A673 (cell line): Measurements from ENCODE around the gene MON1B. TPM values are rescaled to one million over a fixed set of nuclear protein-coding genes. Genes with fewer than 3 reads are reported as not detected.
"Not testable (repeated sequence)": the region's sequence is repeated elsewhere in the genome, so short reads cannot be mapped to it uniquely, and the experiment has no call there.

ENCODE experiments used
- BruUV-seq: library from RNA; stranded (reverse); fragments of 400-500 nt; replicated peaks from 2 replicates; lab custom pipeline; 2021; lab: Mats Ljungman, UMichigan
- CTCF ChIA-PET: fragments of 300-600 bp; sonication (Branson Sonifier 250); formaldehyde crosslinking; loops from one replicate; lab custom pipeline; 2022; ENCODE audit warnings: antibody characterized with exemption; lab: Charles Lee
- POLR2A ChIA-PET: fragments of 300-600 bp; sonication (Branson Sonifier 250); formaldehyde crosslinking; loops from one replicate; lab custom pipeline; 2022; ENCODE audit warnings: antibody characterized with exemption; ENCODE audit not compliant: low non-redundant PET; lab: Charles Lee
- DNase-seq: peaks from one replicate; pipeline ENCODE4 v3.0.0-alpha.2; 2015; ENCODE audit warnings: low spot score
- H3K27ac ChIP-seq: fragments of 200-600 bp; sonication (generic); 2 replicates; pipeline ENCODE4 v1.5.1; 2016; ENCODE audit warnings: mixed run types, low read depth, mild to moderate bottlenecking, mixed read lengths, antibody characterized with exemption, low read length; ENCODE audit not compliant: poor library complexity, severe bottlenecking
- H3K27me3 ChIP-seq: fragments of 200-600 bp; sonication (generic); replicated peaks from 2 replicates; pipeline ENCODE4 v1.6.1; 2017; ENCODE audit warnings: mixed run types, low read depth, mild to moderate bottlenecking, mixed read lengths, antibody characterized with exemption, low read length; ENCODE audit not compliant: insufficient read depth, poor library complexity
- H3K36me3 ChIP-seq: fragments of 200-600 bp; sonication (generic); 2 replicates; pipeline ENCODE4 v1.6.1; 2016; ENCODE audit warnings: mixed run types, mild to moderate bottlenecking, mixed read lengths, antibody characterized with exemption, low read length; ENCODE audit not compliant: insufficient read depth, poor library complexity, severe bottlenecking
- H3K4me1 ChIP-seq: fragments of 200-600 bp; sonication (generic); 2 replicates; pipeline ENCODE4 v1.6.1; 2017; ENCODE audit warnings: mixed run types, mild to moderate bottlenecking, mixed read lengths, antibody characterized with exemption, low read length; ENCODE audit not compliant: insufficient read depth, poor library complexity, severe bottlenecking
- H3K4me3 ChIP-seq: fragments of 200-600 bp; sonication (generic); 2 replicates; pipeline ENCODE4 v1.5.1; 2016; ENCODE audit warnings: low read depth, mixed run types, mild to moderate bottlenecking, mixed read lengths, low read length; ENCODE audit not compliant: poor library complexity, severe bottlenecking
- H3K9me3 ChIP-seq: fragments of 200-600 bp; sonication (generic); 2 replicates; pipeline ENCODE4 v1.6.1; 2016; ENCODE audit warnings: mixed run types, low read depth, mild to moderate bottlenecking, mixed read lengths, antibody characterized with exemption, low read length; ENCODE audit not compliant: poor library complexity, severe bottlenecking
- EZH2 ChIP-seq: fragments of 200-600 bp; sonication (generic); IDR thresholded peaks from 2 replicates; pipeline ENCODE4 v1.6.1; 2017; ENCODE audit warnings: borderline replicate concordance, low read depth, mild to moderate bottlenecking, mixed read lengths, antibody characterized with exemption, low read length; ENCODE audit not compliant: poor library complexity, severe bottlenecking
- intact Hi-C: fragments of 100-400 bp; cut with micrococcal nuclease; formaldehyde crosslinking; loops from one replicate; pipeline ENCODE4 v1.10.0; 2022; ENCODE audit not compliant: unreplicated experiment
- total RNA-seq: library from RNA; stranded (reverse); gene quantifications from 2 replicates; pipeline ENCODE4 v1.2.3, GENCODE V29; 2021
- TF ChIP-seq, protein P1 (sequence below): fragments of 300-800, 200-600 bp; sonication (generic); conservative IDR thresholded peaks from 2 replicates; pipeline ENCODE4 v1.5.1; 2017; ENCODE audit warnings: low read depth, mild to moderate bottlenecking, antibody characterized with exemption, low read length, moderate library complexity, mixed read lengths

The MON1B gene
- total RNA-seq, 1 experiment from 2014 or later, result 44.1 TPM

DNA sequence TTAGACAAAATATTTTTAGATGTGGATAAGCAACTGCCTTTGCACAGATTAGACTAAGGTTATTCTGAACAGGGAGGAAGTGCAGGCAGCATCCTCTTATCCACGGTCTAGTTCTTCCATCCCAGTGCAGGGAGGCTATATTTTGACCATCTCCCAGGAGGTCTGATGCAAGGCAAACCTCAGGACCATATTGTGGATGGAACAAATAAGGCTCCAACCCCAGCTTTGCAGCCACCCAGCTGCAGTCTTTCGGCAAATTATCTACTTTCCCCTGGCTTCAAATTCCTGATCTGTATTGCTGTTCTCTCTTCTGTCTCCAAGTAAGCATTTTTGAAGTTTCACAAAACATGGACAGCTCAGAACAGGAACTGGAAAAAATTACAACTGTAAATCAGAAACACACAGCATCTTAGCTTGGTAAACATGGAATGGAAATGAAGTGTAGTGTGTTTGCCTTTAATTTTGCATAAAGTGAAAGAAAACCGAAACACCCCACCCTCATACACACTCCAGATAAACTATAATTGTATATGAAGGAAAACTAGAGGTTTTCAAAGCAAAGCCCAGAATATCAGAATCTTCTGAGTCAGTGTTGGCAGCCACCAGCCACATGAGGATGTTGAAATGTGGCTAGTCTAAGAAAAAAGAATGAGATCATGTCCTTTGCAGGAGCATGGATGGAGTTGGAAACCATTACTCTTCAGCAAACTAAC is 33.5 kb upstream of the MON1B start:
- Histone ChIP-seq H3K27me3 (peaks cover 52% of the 10 kb centered on the region), H3K4me3 (no peak overlapping the region), H3K36me3 (no peaks in the 10 kb centered on the region), H3K27ac (no peak overlapping the region), H3K4me1 (no peaks in the 10 kb centered on the region), H3K9me3 (no peaks in the 10 kb centered on the region)
- POLR2A ChIA-PET, result no interaction called here
- intact Hi-C loops, result no loop called here
- no TSS peak for BruUV-seq
- TF ChIP-seq, protein P1, sequence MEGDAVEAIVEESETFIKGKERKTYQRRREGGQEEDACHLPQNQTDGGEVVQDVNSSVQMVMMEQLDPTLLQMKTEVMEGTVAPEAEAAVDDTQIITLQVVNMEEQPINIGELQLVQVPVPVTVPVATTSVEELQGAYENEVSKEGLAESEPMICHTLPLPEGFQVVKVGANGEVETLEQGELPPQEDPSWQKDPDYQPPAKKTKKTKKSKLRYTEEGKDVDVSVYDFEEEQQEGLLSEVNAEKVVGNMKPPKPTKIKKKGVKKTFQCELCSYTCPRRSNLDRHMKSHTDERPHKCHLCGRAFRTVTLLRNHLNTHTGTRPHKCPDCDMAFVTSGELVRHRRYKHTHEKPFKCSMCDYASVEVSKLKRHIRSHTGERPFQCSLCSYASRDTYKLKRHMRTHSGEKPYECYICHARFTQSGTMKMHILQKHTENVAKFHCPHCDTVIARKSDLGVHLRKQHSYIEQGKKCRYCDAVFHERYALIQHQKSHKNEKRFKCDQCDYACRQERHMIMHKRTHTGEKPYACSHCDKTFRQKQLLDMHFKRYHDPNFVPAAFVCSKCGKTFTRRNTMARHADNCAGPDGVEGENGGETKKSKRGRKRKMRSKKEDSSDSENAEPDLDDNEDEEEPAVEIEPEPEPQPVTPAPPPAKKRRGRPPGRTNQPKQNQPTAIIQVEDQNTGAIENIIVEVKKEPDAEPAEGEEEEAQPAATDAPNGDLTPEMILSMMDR, result no peak
- TF ChIP-seq EZH2, result no peak
- no peak for DNase-seq
- CTCF ChIA-PET, result no interaction called here

DNA sequence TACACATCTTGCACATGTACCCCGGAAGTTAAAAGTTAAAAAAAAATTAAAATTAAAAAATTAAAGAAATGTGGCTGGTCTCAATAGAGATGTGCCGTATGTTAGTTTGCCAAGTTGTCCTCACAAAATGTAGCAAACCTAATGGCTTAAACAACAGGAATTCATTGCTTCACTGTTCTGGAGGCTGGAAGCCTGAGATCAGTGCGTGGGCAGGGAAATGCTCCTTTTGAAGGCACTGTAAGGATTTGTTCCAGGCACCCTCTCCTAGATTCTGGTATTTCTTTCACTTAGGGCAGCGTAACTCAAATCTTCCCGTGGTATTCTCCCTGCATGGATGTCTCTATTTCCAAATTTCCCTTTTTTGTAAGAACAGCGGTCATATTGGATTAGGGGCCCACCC is 32.7 kb upstream of the MON1B start:
- DNase-seq, result no peak
- no peaks in the 10 kb centered on the region for H3K36me3 ChIP-seq
- BruUV-seq, result no TSS peak
- H3K27ac ChIP-seq, result no peak overlapping the region
- H3K9me3 ChIP-seq, result no peaks in the 10 kb centered on the region
- TF ChIP-seq, protein P1, result no peak
- TF ChIP-seq EZH2, result no peak
- CTCF ChIA-PET, result no interaction called here
- no peak overlapping the region for H3K4me3 ChIP-seq
- POLR2A ChIA-PET, result no interaction called here
- no peaks in the 10 kb centered on the region for H3K4me1 ChIP-seq
- intact Hi-C loops, result no loop called here
- H3K27me3 ChIP-seq, result peaks cover 58% of the 10 kb centered on the region

DNA sequence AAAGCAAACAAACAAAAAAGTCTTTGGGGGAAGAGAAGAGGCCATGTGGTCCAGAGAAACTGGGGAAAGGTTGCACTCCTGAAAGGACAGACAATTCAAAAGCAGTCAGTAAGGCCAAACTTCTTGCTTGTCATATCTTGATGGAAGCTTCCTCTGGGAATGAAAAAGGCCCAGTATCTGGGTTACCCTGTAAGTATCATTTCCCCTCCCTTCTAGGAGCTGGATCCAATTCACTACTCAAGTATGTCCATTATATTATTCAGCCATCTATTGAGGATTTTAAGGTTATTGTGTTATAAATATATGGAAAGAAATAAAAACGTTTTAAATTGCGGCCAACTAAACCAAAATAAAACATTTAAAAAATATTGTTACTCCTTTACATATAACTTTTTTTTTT is 26.0 kb upstream of the MON1B start:
- BruUV-seq, result no TSS peak
- Histone ChIP-seq H3K27ac (no peak overlapping the region), H3K27me3 (peaks cover 78% of the 10 kb centered on the region), H3K9me3 (no peaks in the 10 kb centered on the region), H3K4me1 (no peaks in the 10 kb centered on the region), H3K36me3 (no peaks in the 10 kb centered on the region), H3K4me3 (no peak overlapping the region)
- POLR2A ChIA-PET, result no interaction called here
- intact Hi-C loops, result no loop called here
- CTCF ChIA-PET, result no interaction called here
- DNase-seq, result no peak
- TF ChIP-seq, protein P1, result no peak
- no peak for TF ChIP-seq EZH2

DNA sequence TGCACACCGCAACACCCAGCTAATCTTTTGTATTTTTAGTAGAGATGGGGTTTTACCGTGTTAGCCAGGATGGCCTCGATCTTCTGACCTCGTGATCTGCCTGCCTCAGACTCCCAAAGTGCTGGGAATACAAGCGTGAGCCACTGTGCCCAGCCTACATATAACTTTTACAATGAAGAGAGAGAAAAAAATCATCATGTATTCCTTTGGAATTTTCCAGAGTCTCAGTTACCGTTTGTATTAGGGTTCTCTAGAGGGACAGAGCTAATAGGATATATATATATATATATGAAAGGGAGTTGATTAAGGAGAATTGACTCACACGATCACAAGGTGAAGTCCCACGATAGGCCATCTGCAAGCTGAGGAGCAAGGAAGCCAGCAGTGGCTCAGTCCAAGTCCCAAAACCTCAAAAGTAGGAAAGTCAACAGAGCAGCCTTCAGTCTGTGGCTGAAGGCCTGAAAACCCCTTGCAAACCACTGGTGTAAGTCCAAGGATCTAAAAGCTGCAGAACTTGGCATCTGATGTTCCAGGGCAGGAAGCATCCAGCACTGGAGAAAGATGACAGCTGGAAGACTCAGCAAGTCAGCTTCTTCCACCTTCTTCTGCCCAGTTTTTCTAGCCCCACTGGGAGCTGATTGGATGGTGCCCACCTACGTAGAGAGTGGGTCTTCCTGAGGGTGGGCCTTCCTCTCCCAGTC is 25.3 kb upstream of the MON1B start:
- H3K27ac ChIP-seq, intact Hi-C loops, DNase-seq, H3K36me3 ChIP-seq, H3K4me1 ChIP-seq, BruUV-seq, H3K9me3 ChIP-seq, H3K4me3 ChIP-seq, POLR2A ChIA-PET: not testable (repeated sequence)
- CTCF ChIA-PET, result interaction anchor here (0.5 kb wide), 1 partner anchor 691 kb away, joined by 4 read pairs; no protein-coding TSS in a partner anchor
- H3K27me3 ChIP-seq, result peaks cover 71% of the 10 kb centered on the region
